ENCODE results near the gene TBX5. TPM values are rescaled to one million over a fixed set of nuclear protein-coding genes. Genes with fewer than 3 reads are reported as not detected.
A peak's percentile ranks its signal among the peaks of the same experiment; 100 is the strongest.

Gene TBX5
- total and polyA plus RNA-seq, 5 donors: 97.3 to 275 (median 186) TPM

GRCh38 chr12:114412307-114412706 is 6.4 kb upstream of the TBX5 start:
- 47% methylated on average over 7 of the region's 7 CpGs for WGBS
- H3K27ac ChIP-seq (ENCODE audit: low read length): peak overlapping the region; percentile 9
- H3K9me3 ChIP-seq (ENCODE audit: control insufficient read depth, low read length): no peaks in the 10 kb centered on the region
- DNase-seq (no peak), ATAC-seq (no peak)
- intact Hi-C loops (cut with DNase I): no loop called here
- H3K4me1 ChIP-seq (ENCODE audit: control insufficient read depth, insufficient read depth, low read length): no peaks in the 10 kb centered on the region
- no peaks in the 10 kb centered on the region for H3K27me3 ChIP-seq (ENCODE audit: control insufficient read depth, insufficient read depth)
- no peak overlapping the region for H3K4me3 ChIP-seq (ENCODE audit: low read length)

- DNase-seq (peak in 1 of 3 donors; percentile 55), ATAC-seq (no peak)
- Histone ChIP-seq H3K9me3 (ENCODE audit: control insufficient read depth, low read length) (no peaks in the 10 kb centered on the region), H3K27ac (ENCODE audit: low read length) (peak overlapping the region; percentile 76), H3K27me3 (ENCODE audit: control insufficient read depth, insufficient read depth) (no peaks in the 10 kb centered on the region), H3K4me1 (ENCODE audit: control insufficient read depth, insufficient read depth, low read length) (no peaks in the 10 kb centered on the region), H3K4me3 (ENCODE audit: low read length) (no peak overlapping the region)
- intact Hi-C loops (cut with DNase I): no loop called here
- WGBS: 50% methylated on average over 14 of the region's 14 CpGs
These were observed 5.3 kb upstream of the TBX5 start for GRCh38 chr12:114411071-114411837.

- intact Hi-C loops (cut with DNase I): loop anchor here in 2 of 4 donors (5.0 kb wide), 1 partner anchor 32 kb away; no protein-coding TSS in a partner anchor
- peak overlapping the region; percentile 91 for H3K27ac ChIP-seq (ENCODE audit: low read length)
- no peaks in the 10 kb centered on the region for H3K4me1 ChIP-seq (ENCODE audit: control insufficient read depth, insufficient read depth, low read length)
- ATAC-seq: no peak
- H3K27me3 ChIP-seq (ENCODE audit: control insufficient read depth, insufficient read depth): no peaks in the 10 kb centered on the region
- H3K4me3 ChIP-seq (ENCODE audit: low read length): peak overlapping the region; percentile 83
- no peaks in the 10 kb centered on the region for H3K9me3 ChIP-seq (ENCODE audit: control insufficient read depth, low read length)
- DNase-seq: no peak
- WGBS: 19% methylated on average over 12 of the region's 12 CpGs
These were observed 4.1 kb upstream of the TBX5 start for GRCh38 chr12:114409852-114410600.

GRCh38 chr12:114408886-114409851 is 3.2 kb upstream of the TBX5 start:
- ATAC-seq (peak; percentile 60 to 65), DNase-seq (peak; percentile 74 to 92 (median 89))
- Histone ChIP-seq H3K27ac (ENCODE audit: low read length) (peak overlapping the region; percentile 91), H3K27me3 (ENCODE audit: control insufficient read depth, insufficient read depth) (no peaks in the 10 kb centered on the region), H3K4me1 (ENCODE audit: control insufficient read depth, insufficient read depth, low read length) (no peaks in the 10 kb centered on the region), H3K4me3 (ENCODE audit: low read length) (peak overlapping the region; percentile 83), H3K9me3 (ENCODE audit: control insufficient read depth, low read length) (no peaks in the 10 kb centered on the region)
- 4% methylated on average over 71 of the region's 71 CpGs for WGBS
- intact Hi-C loops (cut with DNase I): loop anchor here in 2 of 4 donors (5.0 kb wide), 1 partner anchor 33 kb away; no protein-coding TSS in a partner anchor

GRCh38 chr12:114408471-114408885 is 2.5 kb upstream of the TBX5 start:
- Histone ChIP-seq H3K27me3 (ENCODE audit: control insufficient read depth, insufficient read depth) (no peaks in the 10 kb centered on the region), H3K27ac (ENCODE audit: low read length) (peak overlapping the region; percentile 91), H3K9me3 (ENCODE audit: control insufficient read depth, low read length) (no peaks in the 10 kb centered on the region), H3K4me1 (ENCODE audit: control insufficient read depth, insufficient read depth, low read length) (no peaks in the 10 kb centered on the region), H3K4me3 (ENCODE audit: low read length) (peak overlapping the region; percentile 83)
- DNase-seq (peak in 1 of 3 donors; percentile 63), ATAC-seq (peak in 1 of 2 donors; percentile 2)
- intact Hi-C loops (cut with DNase I): loop anchor here in 2 of 4 donors (5.0 kb wide), 1 partner anchor 34 kb away; no protein-coding TSS in a partner anchor
- 28% methylated on average over 21 of the region's 21 CpGs for WGBS

- peak overlapping the region; percentile 83 for H3K4me3 ChIP-seq (ENCODE audit: low read length)
- no peaks in the 10 kb centered on the region for H3K27me3 ChIP-seq (ENCODE audit: control insufficient read depth, insufficient read depth)
- ATAC-seq (peak in 1 of 2 donors; percentile 13), DNase-seq (peak in 2 of 3 donors; percentile 72 to 79)
- intact Hi-C loops (cut with DNase I): loop anchor here in 2 of 4 donors (5.0 kb wide), 1 partner anchor 34 kb away; no protein-coding TSS in a partner anchor
- no peaks in the 10 kb centered on the region for H3K9me3 ChIP-seq (ENCODE audit: control insufficient read depth, low read length)
- 36% methylated on average over 31 of the region's 31 CpGs for WGBS
- no peaks in the 10 kb centered on the region for H3K4me1 ChIP-seq (ENCODE audit: control insufficient read depth, insufficient read depth, low read length)
- peak overlapping the region; percentile 91 for H3K27ac ChIP-seq (ENCODE audit: low read length)
These were observed 2.0 kb upstream of the TBX5 start for GRCh38 chr12:114407842-114408411.

- no peaks in the 10 kb centered on the region for H3K9me3 ChIP-seq (ENCODE audit: control insufficient read depth, low read length)
- 49% methylated on average over 12 of the region's 12 CpGs for WGBS
- no peaks in the 10 kb centered on the region for H3K4me1 ChIP-seq (ENCODE audit: control insufficient read depth, insufficient read depth, low read length)
- no peak for ATAC-seq
- H3K4me3 ChIP-seq (ENCODE audit: low read length): peak overlapping the region; percentile 83
- no peak for DNase-seq
- H3K27ac ChIP-seq (ENCODE audit: low read length): peak overlapping the region; percentile 91
- no peaks in the 10 kb centered on the region for H3K27me3 ChIP-seq (ENCODE audit: control insufficient read depth, insufficient read depth)
- intact Hi-C loops (cut with DNase I): loop anchor here in 2 of 4 donors (5.0 kb wide), 1 partner anchor 35 kb away; no protein-coding TSS in a partner anchor
These were observed 1.3 kb upstream of the TBX5 start for GRCh38 chr12:114406984-114407841.

- H3K4me1 ChIP-seq (ENCODE audit: control insufficient read depth, insufficient read depth, low read length): no peaks in the 10 kb centered on the region
- 11% methylated on average over 24 of the region's 24 CpGs for WGBS
- H3K4me3 ChIP-seq (ENCODE audit: low read length): peak overlapping the region; percentile 83
- DNase-seq (peak in 1 of 3 donors; percentile 59), ATAC-seq (no peak)
- H3K9me3 ChIP-seq (ENCODE audit: control insufficient read depth, low read length): no peaks in the 10 kb centered on the region
- peak overlapping the region; percentile 91 for H3K27ac ChIP-seq (ENCODE audit: low read length)
- H3K27me3 ChIP-seq (ENCODE audit: control insufficient read depth, insufficient read depth): no peaks in the 10 kb centered on the region
- intact Hi-C loops (cut with DNase I): loop anchor here in 2 of 4 donors (5.0 kb wide), 1 partner anchor 36 kb away; no protein-coding TSS in a partner anchor
These were observed 506 bp upstream of the TBX5 start for GRCh38 chr12:114406316-114406983.

- 3% methylated on average over 38 of the region's 38 CpGs for WGBS
- Histone ChIP-seq H3K4me1 (ENCODE audit: control insufficient read depth, insufficient read depth, low read length) (no peaks in the 10 kb centered on the region), H3K4me3 (ENCODE audit: low read length) (peak overlapping the region; percentile 83), H3K27ac (ENCODE audit: low read length) (peak overlapping the region; percentile 90), H3K9me3 (ENCODE audit: control insufficient read depth, low read length) (no peaks in the 10 kb centered on the region), H3K27me3 (ENCODE audit: control insufficient read depth, insufficient read depth) (no peaks in the 10 kb centered on the region)
- ATAC-seq: no peak
- intact Hi-C loops (cut with DNase I): loop anchor here in 3 of 4 donors (5.0 kb wide), 3 partner anchors 37 to 72 kb away; no protein-coding TSS in a partner anchor
- peak in 1 of 3 donors; percentile 67 for DNase-seq
These were observed 922 bp downstream of the TBX5 start for GRCh38 chr12:114404926-114405518.

Data from right cardiac atrium (tissue), 5 donors.